Measurements from ENCODE around the gene FCN1.

The FCN1 gene

GRCh38 chr9:134917431-134918373 lies at the start of gene FCN1:
FCN1 (minus strand) TSS chr9:134917912; CDS start chr9:134917871, 41 bp downstream.
- DNase-seq (ENCODE audit: low spot score) = peak; percentile 55
- Histone ChIP-seq H3K27ac (no peak within 1 kb of the TSS), H3K4me3 (no peak within 1 kb of the TSS)
- TF ChIP-seq CTCF (IDR thresholded peaks at IDR 0.05) = no peak

- DNase-seq (ENCODE audit: low spot score) = no peak
Measured at GRCh38 chr9:134966697-134967546, 49.2 kb upstream of the FCN1 start.

GRCh38 chr9:134966270-134966669 lies 48.6 kb upstream of the FCN1 start:
- no peak for TF ChIP-seq CTCF (IDR thresholded peaks at IDR 0.05)
- no peak overlapping the region for H3K4me3 ChIP-seq
- DNase-seq (ENCODE audit: low spot score) = no peak
- H3K27ac ChIP-seq = no peak overlapping the region

More at GRCh38 chr9:134966697-134967546, 49.2 kb upstream of the FCN1 start:
- Histone ChIP-seq H3K27ac (no peak overlapping the region), H3K4me3 (no peak overlapping the region)
- no peak for TF ChIP-seq CTCF (IDR thresholded peaks at IDR 0.05)

- no peak for DNase-seq (ENCODE audit: low spot score)
- TF ChIP-seq CTCF (IDR thresholded peaks at IDR 0.05) = no peak
- no peak overlapping the region for H3K4me3 ChIP-seq
Measured at GRCh38 chr9:134965851-134966250, 48.1 kb upstream of the FCN1 start.

GRCh38 chr9:134965411-134965810 lies 47.7 kb upstream of the FCN1 start:
- H3K4me3 ChIP-seq = no peak overlapping the region
- DNase-seq (ENCODE audit: low spot score) = no peak
- H3K27ac ChIP-seq = no peak overlapping the region
- no peak for TF ChIP-seq CTCF (IDR thresholded peaks at IDR 0.05)

More at GRCh38 chr9:134965851-134966250, 48.1 kb upstream of the FCN1 start:
- no peak overlapping the region for H3K27ac ChIP-seq

GRCh38 chr9:134964271-134965055 lies 46.8 kb upstream of the FCN1 start:
- no peak for DNase-seq (ENCODE audit: low spot score)
- TF ChIP-seq CTCF (IDR thresholded peaks at IDR 0.05) = no peak
- no peak overlapping the region for H3K4me3 ChIP-seq
- no peak overlapping the region for H3K27ac ChIP-seq
